Loucy (cell line): Measurements from ENCODE around the gene EDAR.

ENCODE experiments used
- H2AFZ ChIP-seq: fragments of 200-600 bp; sonication (generic); 2 replicates; pipeline ENCODE4 v1.6.0; 2016; ENCODE audit warnings: antibody characterized with exemption, mild to moderate bottlenecking, low read length, moderate library complexity
- H3F3A ChIP-seq: fragments of 200-600 bp; 2 replicates; pipeline ENCODE4 v1.6.0; 2016; ENCODE audit warnings: antibody characterized with exemption, low read depth, mild to moderate bottlenecking
- H3K27me3 ChIP-seq: fragments of 200-600 bp; sonication (generic); 2 replicates; pipeline ENCODE4 v1.6.1; 2014; ENCODE audit warnings: low read length, mild to moderate bottlenecking; ENCODE audit not compliant: insufficient read depth, poor library complexity, severe bottlenecking
- H3K36me3 ChIP-seq: fragments of 200-600 bp; sonication (generic); 2 replicates; pipeline ENCODE4 v1.6.1; 2016; ENCODE audit warnings: low read length; ENCODE audit not compliant: insufficient read depth
- H3K4me1 ChIP-seq: fragments of 200-600 bp; sonication (generic); 2 replicates; pipeline ENCODE4 v1.5.1; 2014; ENCODE audit warnings: low read length, mild to moderate bottlenecking; ENCODE audit not compliant: insufficient read depth, poor library complexity, severe bottlenecking
- H3K4me2 ChIP-seq: fragments of 200-600 bp; sonication (generic); 2 replicates; pipeline ENCODE4 v1.6.0; 2014; ENCODE audit warnings: antibody characterized with exemption, low read length, low read depth, mild to moderate bottlenecking; ENCODE audit not compliant: poor library complexity, severe bottlenecking
- H3K4me3 ChIP-seq: fragments of 200-600 bp; sonication (generic); 2 replicates; pipeline ENCODE4 v1.5.1; 2014; ENCODE audit warnings: low read length, mild to moderate bottlenecking, mixed read lengths; ENCODE audit not compliant: poor library complexity, severe bottlenecking
- H3K79me2 ChIP-seq: fragments of 200-600 bp; sonication (generic); 2 replicates; pipeline ENCODE4 v1.6.1; 2014; ENCODE audit warnings: low read length; ENCODE audit not compliant: insufficient read depth
- H3K9ac ChIP-seq: fragments of 200-600 bp; sonication (generic); 2 replicates; pipeline ENCODE4 v1.6.0; 2014; ENCODE audit warnings: mild to moderate bottlenecking, low read depth, low read length, moderate library complexity; ENCODE audit not compliant: poor library complexity, severe bottlenecking
- H3K9me2 ChIP-seq: fragments of 200-600 bp; sonication (generic); replicated peaks from 2 replicates; pipeline ENCODE4 v1.6.1; 2016; ENCODE audit warnings: low read depth, low read length, mixed read lengths
- H3K9me3 ChIP-seq: fragments of 200-600 bp; sonication (generic); 2 replicates; pipeline ENCODE4 v1.6.1; 2014; ENCODE audit warnings: mild to moderate bottlenecking, antibody characterized with exemption, low read length, low read depth; ENCODE audit not compliant: insufficient read depth
- H4K20me1 ChIP-seq: fragments of 200-600 bp; sonication (generic); 2 replicates; pipeline ENCODE4 v1.6.0; 2014; ENCODE audit warnings: antibody characterized with exemption, low read length, mild to moderate bottlenecking; ENCODE audit not compliant: insufficient read depth, poor library complexity, severe bottlenecking
- CTCF ChIP-seq: fragments of 200-600 bp; sonication (generic); conservative IDR thresholded peaks from 2 replicates; pipeline ENCODE4 v1.5.1; 2014; ENCODE audit warnings: mild to moderate bottlenecking, antibody characterized with exemption, low read length
- EZH2phosphoT487 ChIP-seq: fragments of 200-600 bp; IDR thresholded peaks from 2 replicates; pipeline ENCODE4 v1.6.1; 2018; ENCODE audit warnings: antibody characterized with exemption, mild to moderate bottlenecking, moderate library complexity, borderline replicate concordance

EDAR gene

GRCh38 chr2:109024477-109024876 is 35.5 kb upstream of the EDAR start:
- no peak for TF ChIP-seq CTCF
- no peak for TF ChIP-seq EZH2phosphoT487
- H3F3A ChIP-seq, result no peaks in the 10 kb centered on the region
- H2AFZ ChIP-seq, result no peak overlapping the region
- H3K79me2 ChIP-seq, result no peaks in the 10 kb centered on the region
- H3K4me3 ChIP-seq, result no peak overlapping the region
- H3K4me2 ChIP-seq, result no peak overlapping the region
- peaks cover 5% of the 10 kb centered on the region for H3K4me1 ChIP-seq
- no peak overlapping the region for H3K9ac ChIP-seq
- H4K20me1 ChIP-seq, result no peaks in the 10 kb centered on the region
- H3K27me3 ChIP-seq, result no peaks in the 10 kb centered on the region
- no peaks in the 10 kb centered on the region for H3K36me3 ChIP-seq
- no peaks in the 10 kb centered on the region for H3K9me2 ChIP-seq
- no peaks in the 10 kb centered on the region for H3K9me3 ChIP-seq

- H3K27me3 ChIP-seq, result no peaks in the 10 kb centered on the region
- H3K79me2 ChIP-seq, result no peaks in the 10 kb centered on the region
- H3F3A ChIP-seq, result no peaks in the 10 kb centered on the region
- H3K9me2 ChIP-seq, result no peaks in the 10 kb centered on the region
- no peak overlapping the region for H3K4me3 ChIP-seq
- peaks cover 5% of the 10 kb centered on the region for H3K4me1 ChIP-seq
- H3K4me2 ChIP-seq, result no peak overlapping the region
- H3K9ac ChIP-seq, result no peak overlapping the region
- H4K20me1 ChIP-seq, result no peaks in the 10 kb centered on the region
- TF ChIP-seq CTCF (no peak), EZH2phosphoT487 (no peak)
- no peak overlapping the region for H2AFZ ChIP-seq
- H3K9me3 ChIP-seq, result no peaks in the 10 kb centered on the region
- no peaks in the 10 kb centered on the region for H3K36me3 ChIP-seq
Measured at GRCh38 chr2:109021895-109022300, 32.9 kb upstream of the EDAR start.

- TF ChIP-seq CTCF (peak; percentile 27; the same call in 1 of the 2 replicates), EZH2phosphoT487 (no peak)
- Histone ChIP-seq H3K9me2 (no peaks in the 10 kb centered on the region), H4K20me1 (no peaks in the 10 kb centered on the region), H3K4me2 (no peak overlapping the region), H3K4me3 (no peak overlapping the region), H3K9me3 (no peaks in the 10 kb centered on the region), H3K27me3 (no peaks in the 10 kb centered on the region), H3K79me2 (no peaks in the 10 kb centered on the region), H3F3A (no peaks in the 10 kb centered on the region), H3K4me1 (peaks cover 5% of the 10 kb centered on the region), H2AFZ (peak overlapping the region; percentile 61; the same call in 1 of the 2 replicates), H3K9ac (no peak overlapping the region), H3K36me3 (no peaks in the 10 kb centered on the region)
Measured at GRCh38 chr2:109020217-109020637, 31.2 kb upstream of the EDAR start.
